Stomach (tissue), 9 donors: ENCODE measurements around the gene CSNK2A2. TPM values are rescaled to one million over a fixed set of nuclear protein-coding genes. Genes with fewer than 3 reads are reported as not detected.

ENCODE experiments used
- DNase-seq, 2 donors: peaks; one replicate each; pipeline versions ENCODE4 v3.0.0 to v3.0.0-alpha.2; 2013 to 2019
- H3K27ac ChIP-seq, 5 donors: fragments of 200-600 bp in 4 of 5; sonication (generic) in 4 of 5; one replicate each; pipeline ENCODE4 v1.5.1; 2013 to 2019; ENCODE audit warnings: mild to moderate bottlenecking in 1 of 5, moderate library complexity in 1 of 5
- H3K27me3 ChIP-seq, 3 donors: fragments of 200-600 bp; sonication (generic); one replicate each; pipeline ENCODE4 v1.5.1; 2017 to 2019; ENCODE audit warnings: mixed run types in 1 of 3
- H3K36me3 ChIP-seq, 4 donors: fragments of 200-600 bp; sonication (generic); 1 replicate in 3 of 4; 2 replicates in 1 of 4; pipeline ENCODE4 v1.5.1; 2016 to 2019
- H3K4me1 ChIP-seq, 4 donors: fragments of 200-600 bp; sonication (generic); one replicate each; pipeline ENCODE4 v1.5.1; 2016 to 2019
- H3K4me3 ChIP-seq, 4 donors: fragments of 200-600 bp; sonication (generic) in 3 of 4; one replicate each; pipeline ENCODE4 v1.5.1; 2016 to 2019; ENCODE audit warnings: mild to moderate bottlenecking in 1 of 4
- H3K9me3 ChIP-seq, 4 donors: fragments of 200-600 bp; sonication (generic); one replicate each; pipeline ENCODE4 v1.5.1; 2016 to 2019
- EP300 ChIP-seq: sonication (generic); formaldehyde crosslinking; IDR thresholded peaks from one replicate; pipeline ENCODE4 v1.6.1; 2017; ENCODE audit warnings: antibody characterized with exemption
- POLR2A ChIP-seq, 4 donors: fragments of 450-650 bp; IDR thresholded peaks; one replicate each; pipeline ENCODE4 v1.6.1; 2016; ENCODE audit warnings: antibody characterized with exemption in 4 of 4, control low read depth in 2 of 4, mild to moderate bottlenecking in 1 of 4, moderate library complexity in 1 of 4
- POLR2AphosphoS5 ChIP-seq, 3 donors: sonication (generic); formaldehyde crosslinking; IDR thresholded peaks; one replicate each; pipeline ENCODE4 v1.6.1; 2016; ENCODE audit warnings: antibody characterized with exemption in 3 of 3
- WGBS, 5 donors: extraction: QIAGEN DNeasy Blood & Tissue Kit in 3 of 5; methylation state at CpG; one replicate each; pipeline versions ENCODE4 v1.1.5 to v1.1.7; 2013 to 2018; 5-methylcytosine and 5-hydroxymethylcytosine counted together
- intact Hi-C: fragments of 100-400 bp; cut with DNase I; formaldehyde crosslinking; loops from one replicate; pipeline ENCODE4 v1.15.1; 2023; ENCODE audit warnings: low total_unique reads
- polyA plus RNA-seq, 3 donors: library from polyadenylated mRNA; stranded (reverse); fragments of 200-250 nt; gene quantifications; one replicate each; pipeline ENCODE4 v1.2.3, GENCODE V29; 2013
- total RNA-seq, 5 donors: library from RNA; depleted of rRNA; stranded (reverse); fragments of >200 nt; gene quantifications; one replicate each; pipeline versions ENCODE4 v1.1.0 to v1.2.3, GENCODE V29; 2014 to 2016
- TF ChIP-seq, protein P1 (sequence below), 7 experiments: fragments of 450-650 bp in 4 of 7; fragments of 200-600 bp in 3 of 7; sonication (generic) in 3 of 7; IDR thresholded peaks; one replicate each; pipeline ENCODE4 v1.5.1; 2016 to 2019; ENCODE audit warnings: antibody characterized with exemption in 7 of 7, control low read depth in 2 of 7, mild to moderate bottlenecking in 1 of 7
- donor health status: healthy with polysubstance abuse.
- donor health status: Bipolar disorder and iron deficiency.
- donor health status: healthy.

CSNK2A2 gene
- total and polyA plus RNA-seq, 8 donors: 13.4 to 83.0 (median 38.9) TPM

DNA sequence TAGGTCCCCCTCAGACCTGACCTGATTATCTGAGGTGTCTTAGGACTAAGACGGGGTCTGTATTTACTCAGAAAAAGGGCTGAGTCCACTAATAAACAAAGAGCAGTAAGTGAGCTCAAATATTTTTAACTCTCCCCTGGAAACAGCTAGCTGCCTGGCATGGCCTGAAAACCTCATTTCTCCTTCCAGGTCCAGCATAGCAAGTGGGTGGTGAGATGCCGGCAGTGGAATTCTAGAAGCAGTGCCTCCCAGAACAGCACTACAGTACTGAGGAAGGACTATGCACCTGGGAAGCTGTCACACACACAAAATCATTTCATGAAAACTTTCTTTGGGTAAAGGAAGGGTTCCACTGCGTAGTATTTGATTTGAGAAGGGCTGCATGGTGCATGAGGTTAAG lies 39.2 kb downstream of the CSNK2A2 start:
- Histone ChIP-seq H3K9me3 (no peaks in the 10 kb centered on the region), H3K27ac (no peak overlapping the region), H3K4me3 (no peak overlapping the region), H3K27me3 (no peaks in the 10 kb centered on the region), H3K36me3 (peaks cover 20 to 66% (median 63%) of the 10 kb centered on the region in 4 donors), H3K4me1 (no peaks in the 10 kb centered on the region)
- 62 to 82% (median 71%) methylated on average over 3 of the region's 3 CpGs for WGBS, 5 donors
- DNase-seq: no peak
- no peak for TF ChIP-seq POLR2A (IDR thresholded peaks at IDR 0.05)
- TF ChIP-seq, protein P1, sequence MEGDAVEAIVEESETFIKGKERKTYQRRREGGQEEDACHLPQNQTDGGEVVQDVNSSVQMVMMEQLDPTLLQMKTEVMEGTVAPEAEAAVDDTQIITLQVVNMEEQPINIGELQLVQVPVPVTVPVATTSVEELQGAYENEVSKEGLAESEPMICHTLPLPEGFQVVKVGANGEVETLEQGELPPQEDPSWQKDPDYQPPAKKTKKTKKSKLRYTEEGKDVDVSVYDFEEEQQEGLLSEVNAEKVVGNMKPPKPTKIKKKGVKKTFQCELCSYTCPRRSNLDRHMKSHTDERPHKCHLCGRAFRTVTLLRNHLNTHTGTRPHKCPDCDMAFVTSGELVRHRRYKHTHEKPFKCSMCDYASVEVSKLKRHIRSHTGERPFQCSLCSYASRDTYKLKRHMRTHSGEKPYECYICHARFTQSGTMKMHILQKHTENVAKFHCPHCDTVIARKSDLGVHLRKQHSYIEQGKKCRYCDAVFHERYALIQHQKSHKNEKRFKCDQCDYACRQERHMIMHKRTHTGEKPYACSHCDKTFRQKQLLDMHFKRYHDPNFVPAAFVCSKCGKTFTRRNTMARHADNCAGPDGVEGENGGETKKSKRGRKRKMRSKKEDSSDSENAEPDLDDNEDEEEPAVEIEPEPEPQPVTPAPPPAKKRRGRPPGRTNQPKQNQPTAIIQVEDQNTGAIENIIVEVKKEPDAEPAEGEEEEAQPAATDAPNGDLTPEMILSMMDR (IDR thresholded peaks at IDR 0.05): no peak
- no peak for TF ChIP-seq EP300
- TF ChIP-seq POLR2AphosphoS5 (IDR thresholded peaks at IDR 0.05): no peak
- intact Hi-C loops: no loop called here

DNA sequence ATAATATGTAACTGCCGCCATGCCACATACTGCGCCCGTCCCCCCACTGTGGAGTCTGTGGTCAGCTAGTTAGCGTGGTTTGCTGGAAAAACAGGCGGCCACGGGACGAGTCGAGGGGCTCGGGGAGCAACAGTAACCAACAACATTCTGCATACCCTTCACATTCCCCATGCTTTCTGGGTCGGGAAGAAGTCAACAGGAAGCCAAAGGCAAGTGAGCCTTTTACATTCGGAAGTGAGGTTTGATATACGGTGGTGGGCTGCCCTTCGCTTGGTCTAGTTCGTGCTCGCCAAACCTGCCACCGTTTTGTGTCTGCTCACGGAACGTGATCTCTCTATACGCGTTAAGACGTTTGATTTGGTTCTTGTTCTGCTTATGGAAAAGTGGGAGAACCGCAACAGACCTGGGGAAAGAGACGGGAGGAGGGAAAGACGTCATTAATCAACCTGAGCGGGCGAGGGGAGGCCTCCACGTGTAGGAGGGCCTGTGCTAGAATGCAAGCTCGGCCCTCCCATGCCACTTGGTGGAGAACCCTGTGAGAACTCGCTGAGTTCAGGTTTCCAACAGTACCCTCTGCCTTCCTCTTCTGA lies 39.9 kb downstream of the CSNK2A2 start:
- DNase-seq: no peak

DNA sequence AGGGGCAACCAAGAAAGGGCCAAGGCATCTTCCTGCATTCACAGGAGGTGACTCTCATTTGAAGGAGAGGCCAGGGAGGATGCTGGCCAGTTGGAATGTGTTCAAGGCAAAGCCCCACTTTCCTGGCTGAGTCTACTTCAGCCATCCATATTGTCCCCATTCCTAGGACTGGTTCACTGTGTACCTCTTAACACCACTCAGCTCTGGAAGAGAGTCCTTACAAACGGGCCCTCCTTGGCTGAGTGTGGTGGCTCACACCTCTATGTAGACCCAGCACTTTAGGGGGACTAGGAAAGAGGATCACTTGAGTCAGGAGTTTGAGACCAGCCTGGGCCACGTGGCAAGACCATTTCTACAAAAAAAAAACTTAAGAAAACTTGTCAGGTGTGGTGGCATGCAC lies 40.7 kb downstream of the CSNK2A2 start:
- DNase-seq: no peak
- no peak for TF ChIP-seq EP300
- TF ChIP-seq, protein P1 (IDR thresholded peaks at IDR 0.05): no peak
- TF ChIP-seq POLR2AphosphoS5 (IDR thresholded peaks at IDR 0.05): no peak
- no peak for TF ChIP-seq POLR2A (IDR thresholded peaks at IDR 0.05)
- H3K27ac ChIP-seq: no peak overlapping the region
- intact Hi-C loops: no loop called here
- H3K27me3 ChIP-seq: no peaks in the 10 kb centered on the region
- no peaks in the 10 kb centered on the region for H3K9me3 ChIP-seq
- WGBS, 5 donors: 65 to 94% (median 84%) methylated on average over 2 of the region's 2 CpGs
- H3K36me3 ChIP-seq: peaks cover 8 to 51% (median 48%) of the 10 kb centered on the region in 4 donors
- no peak overlapping the region for H3K4me3 ChIP-seq
- no peaks in the 10 kb centered on the region for H3K4me1 ChIP-seq

More for the DNA sequence above, 39.9 kb downstream of the CSNK2A2 start:
- intact Hi-C loops: no loop called here
- Histone ChIP-seq H3K4me1 (no peaks in the 10 kb centered on the region), H3K9me3 (no peaks in the 10 kb centered on the region), H3K27ac (no peak overlapping the region), H3K4me3 (no peak overlapping the region), H3K27me3 (no peaks in the 10 kb centered on the region), H3K36me3 (peaks cover 13 to 59% (median 56%) of the 10 kb centered on the region in 4 donors)
- 84 to 87% (median 86%) methylated on average over 29 of the region's 29 CpGs for WGBS, 5 donors
- TF ChIP-seq EP300 (no peak), POLR2AphosphoS5 (IDR thresholded peaks at IDR 0.05) (no peak), POLR2A (IDR thresholded peaks at IDR 0.05) (no peak)
- TF ChIP-seq, protein P1 (IDR thresholded peaks at IDR 0.05): no peak

DNA sequence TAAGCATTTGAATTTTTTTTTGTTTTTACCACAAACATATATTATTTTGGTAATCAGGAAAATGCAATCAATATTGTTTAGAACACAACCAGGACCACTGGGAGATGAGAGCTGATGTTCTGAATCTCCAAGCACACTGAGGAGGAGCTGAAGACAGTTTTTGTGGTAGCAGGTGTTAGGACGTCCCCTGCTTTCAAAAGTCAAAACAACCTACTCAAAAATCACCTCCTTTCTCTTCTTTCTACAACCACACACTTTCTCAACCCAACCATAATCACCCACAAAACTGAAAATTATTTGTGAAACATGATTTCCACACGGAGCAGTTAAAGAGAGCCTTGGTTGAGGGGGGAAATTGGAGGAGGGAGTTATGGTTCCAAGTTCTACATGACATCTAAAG lies 42.1 kb downstream of the CSNK2A2 start:
- Histone ChIP-seq H3K36me3 (peaks cover 4 to 37% (median 34%) of the 10 kb centered on the region in 4 donors), H3K4me1 (no peaks in the 10 kb centered on the region), H3K27me3 (no peaks in the 10 kb centered on the region), H3K9me3 (no peaks in the 10 kb centered on the region), H3K27ac (no peak overlapping the region), H3K4me3 (no peak overlapping the region)
- no peak for DNase-seq
- 54 to 73% (median 65%) methylated on average over 2 of the region's 2 CpGs for WGBS, 5 donors
- TF ChIP-seq POLR2AphosphoS5 (IDR thresholded peaks at IDR 0.05) (no peak), POLR2A (IDR thresholded peaks at IDR 0.05) (no peak), EP300 (no peak)
- TF ChIP-seq, protein P1 (IDR thresholded peaks at IDR 0.05): no peak
- intact Hi-C loops: no loop called here
